GM13976 (cell line): ENCODE measurements around the gene ADRA2A.

Source experiments
- DNase-seq: peaks from one replicate; pipeline ENCODE4 v3.0.0; 2012; ENCODE audit warnings: low spot score
- CTCF ChIP-seq: IDR thresholded peaks from 2 replicates; pipeline ENCODE4 v1.5.1; 2012; ENCODE audit warnings: borderline replicate concordance, mild to moderate bottlenecking; ENCODE audit not compliant: insufficient read depth; ENCODE audit errors: extremely low read depth, missing control alignments, control extremely low read depth
- in situ Hi-C: fragments of 300-500 bp; cut with MboI; formaldehyde crosslinking; loops from one replicate; pipeline ENCODE4 v1.12.0; 2022; ENCODE audit warnings: low sequenced_read_pairs, mixed read lengths, inconsistent platforms; ENCODE audit not compliant: unreplicated experiment

Gene ADRA2A

GRCh38 chr10:111117528-111118277 lies 40.9 kb downstream of the ADRA2A start:
- no peak for TF ChIP-seq CTCF
- no peak for DNase-seq
- in situ Hi-C loops = no loop called here

- DNase-seq = no peak
- TF ChIP-seq CTCF = no peak
- in situ Hi-C loops = no loop called here
Observed at GRCh38 chr10:111118758-111119157, 41.9 kb downstream of the ADRA2A start.

- TF ChIP-seq CTCF = no peak
- no peak for DNase-seq
- in situ Hi-C loops = no loop called here
Observed at GRCh38 chr10:111119637-111120036, 42.8 kb downstream of the ADRA2A start.

GRCh38 chr10:111122127-111122526 lies 45.3 kb downstream of the ADRA2A start:
- DNase-seq = no peak
- no peak for TF ChIP-seq CTCF
- in situ Hi-C loops = no loop called here

GRCh38 chr10:111123883-111124282 lies 47.1 kb downstream of the ADRA2A start:
- no peak for DNase-seq
- in situ Hi-C loops = no loop called here

GRCh38 chr10:111125102-111125501 lies 48.3 kb downstream of the ADRA2A start:
- no peak for TF ChIP-seq CTCF
- no peak for DNase-seq
- in situ Hi-C loops = no loop called here

More at GRCh38 chr10:111123883-111124282, 47.1 kb downstream of the ADRA2A start:
- no peak for TF ChIP-seq CTCF
